ENCODE results near the gene TUBA4B.
"Not testable (repeated sequence)": the region's sequence is repeated elsewhere in the genome, so short reads cannot be mapped to it uniquely, and the experiment has no call there.

The TUBA4B gene

DNA sequence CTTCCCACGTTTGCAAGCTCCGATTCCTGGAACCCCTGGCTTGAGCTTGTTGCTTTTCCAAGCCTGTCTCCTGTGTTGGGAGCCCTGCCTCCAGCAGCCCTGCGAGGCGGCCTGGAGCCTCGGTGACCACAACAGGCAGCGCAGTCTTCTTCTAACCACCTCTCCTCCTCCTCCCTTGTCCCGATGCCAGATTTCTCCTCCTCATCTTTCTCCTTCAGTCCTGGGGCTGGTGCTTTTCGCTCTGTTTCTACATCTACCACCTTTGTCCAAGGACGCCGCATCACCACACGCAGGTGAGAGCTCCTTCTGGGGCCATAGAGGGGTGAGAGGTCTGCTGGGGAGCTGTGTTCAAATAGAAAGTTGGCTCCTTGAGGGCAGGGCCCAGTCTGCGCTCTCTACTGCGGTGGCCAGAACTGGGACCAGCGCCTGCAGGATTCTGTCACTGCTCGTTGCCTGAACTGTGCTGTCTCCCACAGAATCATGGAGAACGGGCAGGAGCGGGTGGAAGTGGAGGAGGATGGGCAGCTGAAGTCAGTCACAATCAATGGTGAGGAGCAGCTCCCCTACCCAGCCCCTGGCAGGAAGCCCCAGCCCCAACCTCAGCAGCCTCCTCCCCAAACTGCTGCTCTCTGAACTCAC lies 30.0 kb downstream of the TUBA4B start:
- TF ChIP-seq, protein P1, sequence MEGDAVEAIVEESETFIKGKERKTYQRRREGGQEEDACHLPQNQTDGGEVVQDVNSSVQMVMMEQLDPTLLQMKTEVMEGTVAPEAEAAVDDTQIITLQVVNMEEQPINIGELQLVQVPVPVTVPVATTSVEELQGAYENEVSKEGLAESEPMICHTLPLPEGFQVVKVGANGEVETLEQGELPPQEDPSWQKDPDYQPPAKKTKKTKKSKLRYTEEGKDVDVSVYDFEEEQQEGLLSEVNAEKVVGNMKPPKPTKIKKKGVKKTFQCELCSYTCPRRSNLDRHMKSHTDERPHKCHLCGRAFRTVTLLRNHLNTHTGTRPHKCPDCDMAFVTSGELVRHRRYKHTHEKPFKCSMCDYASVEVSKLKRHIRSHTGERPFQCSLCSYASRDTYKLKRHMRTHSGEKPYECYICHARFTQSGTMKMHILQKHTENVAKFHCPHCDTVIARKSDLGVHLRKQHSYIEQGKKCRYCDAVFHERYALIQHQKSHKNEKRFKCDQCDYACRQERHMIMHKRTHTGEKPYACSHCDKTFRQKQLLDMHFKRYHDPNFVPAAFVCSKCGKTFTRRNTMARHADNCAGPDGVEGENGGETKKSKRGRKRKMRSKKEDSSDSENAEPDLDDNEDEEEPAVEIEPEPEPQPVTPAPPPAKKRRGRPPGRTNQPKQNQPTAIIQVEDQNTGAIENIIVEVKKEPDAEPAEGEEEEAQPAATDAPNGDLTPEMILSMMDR (IDR thresholded peaks at IDR 0.05; ENCODE audit: control insufficient read depth, extremely low read depth, insufficient read depth): no peak
- DNase-seq (ENCODE audit: low read depth): no peak
- no peak overlapping the region for H3K4me3 ChIP-seq (ENCODE audit: low read depth, low read length)

DNA sequence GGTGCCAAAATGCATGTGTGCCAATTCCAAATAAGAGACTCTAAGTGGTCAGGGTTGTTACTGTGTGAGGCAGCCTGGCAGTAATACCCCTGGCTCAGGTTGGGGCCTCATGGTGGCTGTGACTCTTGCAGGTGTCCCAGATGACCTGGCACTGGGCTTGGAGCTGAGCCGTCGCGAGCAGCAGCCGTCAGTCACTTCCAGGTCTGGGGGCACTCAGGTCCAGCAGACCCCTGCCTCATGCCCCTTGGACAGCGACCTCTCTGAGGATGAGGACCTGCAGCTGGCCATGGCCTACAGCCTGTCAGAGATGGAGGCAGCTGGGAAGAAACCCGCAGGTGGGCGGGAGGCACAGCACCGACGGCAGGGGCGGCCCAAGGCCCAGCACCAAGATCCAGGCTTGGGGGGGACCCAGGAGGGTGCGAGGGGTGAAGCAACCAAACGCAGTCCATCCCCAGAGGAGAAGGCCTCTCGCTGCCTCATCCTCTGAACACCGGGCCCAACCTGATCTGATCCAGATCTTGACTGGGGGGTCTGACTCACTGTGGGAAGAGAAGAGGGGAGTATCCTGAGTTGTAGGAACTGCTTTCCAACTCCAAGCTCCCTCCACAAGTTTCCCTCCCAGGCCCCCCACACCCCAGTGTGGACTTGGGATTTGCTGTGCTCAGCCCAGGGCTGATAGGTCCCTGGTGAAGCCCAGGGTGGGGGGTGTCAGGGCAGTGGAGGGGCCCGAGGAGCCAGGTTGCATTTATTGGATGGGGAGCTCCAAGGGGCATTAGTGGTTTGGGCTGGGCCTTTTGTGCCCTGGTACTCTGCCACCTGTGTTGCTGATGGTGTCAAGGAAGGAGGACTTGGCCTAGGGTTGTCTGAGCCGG lies 31.7 kb downstream of the TUBA4B start:
- TF ChIP-seq, protein P1 (IDR thresholded peaks at IDR 0.05; ENCODE audit: control insufficient read depth, extremely low read depth, insufficient read depth): no peak
- no peak overlapping the region for H3K4me3 ChIP-seq (ENCODE audit: low read depth, low read length)
- no peak for DNase-seq (ENCODE audit: low read depth)

DNA sequence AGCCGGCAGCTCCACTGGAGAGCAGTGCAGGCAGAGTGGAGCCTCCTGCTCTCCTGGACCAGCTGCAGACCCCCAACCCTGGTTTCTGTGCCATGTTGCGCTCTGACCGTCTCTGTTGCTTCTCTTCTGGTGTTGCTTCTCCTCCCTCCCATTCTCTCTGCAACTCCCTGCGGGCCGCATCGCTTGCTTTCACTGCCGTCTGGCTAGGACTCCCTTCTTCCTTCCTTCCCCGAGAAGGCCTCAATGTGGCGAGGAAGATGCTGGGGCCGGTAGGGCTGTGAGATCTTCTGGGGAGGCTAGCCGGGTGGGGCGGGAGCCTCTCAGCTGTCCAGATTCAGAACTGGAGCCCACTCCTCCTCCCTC lies 32.3 kb downstream of the TUBA4B start:
- H3K4me3 ChIP-seq (ENCODE audit: low read depth, low read length): no peak overlapping the region
- no peak for DNase-seq (ENCODE audit: low read depth)
- TF ChIP-seq, protein P1 (IDR thresholded peaks at IDR 0.05; ENCODE audit: control insufficient read depth, extremely low read depth, insufficient read depth): no peak

DNA sequence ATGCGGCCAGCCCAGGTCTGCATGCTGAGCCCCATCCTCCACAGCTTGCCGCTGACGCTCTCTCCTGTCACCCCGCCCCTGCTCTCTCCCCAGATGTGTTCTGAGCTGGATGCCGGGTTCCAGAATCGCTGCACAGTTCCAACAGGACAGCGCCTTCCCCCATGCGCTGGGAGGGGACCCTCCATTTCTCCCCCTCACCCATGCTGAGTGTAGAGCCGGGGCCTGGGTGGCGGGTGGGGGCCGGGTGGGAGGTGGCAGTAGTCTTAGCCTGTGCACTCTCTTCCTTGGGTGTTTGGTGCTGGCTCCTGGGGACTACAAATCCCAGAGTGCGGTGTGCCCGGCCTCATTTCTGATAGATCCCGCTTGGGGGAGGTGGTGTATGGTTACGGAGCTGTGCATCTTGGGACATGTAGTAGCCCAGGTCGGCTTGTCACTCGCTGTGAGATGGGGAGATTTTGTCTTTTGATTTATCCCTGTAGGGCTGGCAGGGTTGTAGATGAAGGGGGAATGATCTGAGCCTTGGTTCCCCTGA lies 32.9 kb downstream of the TUBA4B start:
- DNase-seq (ENCODE audit: low read depth): no peak
- H3K4me3 ChIP-seq (ENCODE audit: low read depth, low read length): no peak overlapping the region
- TF ChIP-seq, protein P1 (IDR thresholded peaks at IDR 0.05; ENCODE audit: control insufficient read depth, extremely low read depth, insufficient read depth): no peak

DNA sequence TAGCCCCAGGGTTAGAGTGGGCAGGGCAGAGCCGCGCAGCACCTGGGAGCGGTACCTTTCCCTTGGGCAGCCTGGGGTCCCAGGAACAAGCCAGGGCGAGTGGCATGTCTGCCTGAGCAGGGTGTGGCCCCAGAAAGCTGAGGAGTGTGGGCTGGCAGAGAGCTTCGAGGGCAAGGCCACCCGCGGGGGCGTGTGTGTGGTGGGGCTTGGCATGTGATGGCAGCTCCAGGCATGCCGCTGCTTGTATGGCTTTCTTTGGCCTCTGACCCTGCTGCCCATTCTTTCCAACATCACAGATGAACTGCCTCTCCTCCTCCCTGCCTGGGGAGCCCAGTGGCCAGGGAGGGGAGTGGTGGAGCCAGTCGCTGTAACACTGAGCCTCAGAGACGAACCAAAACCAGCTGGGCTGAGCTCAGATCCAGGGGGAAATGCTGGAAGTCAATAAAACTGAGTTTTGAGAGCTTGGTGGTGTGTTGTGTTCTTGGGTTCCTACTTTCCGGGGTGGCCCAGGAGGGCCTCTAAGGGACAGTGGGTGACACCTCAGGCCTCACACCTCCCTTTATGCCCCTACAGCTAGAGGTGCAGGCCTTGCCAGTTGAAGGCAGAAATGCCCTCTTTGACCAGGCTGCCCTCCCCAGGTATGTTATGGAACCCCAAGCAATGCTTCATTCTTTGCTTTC lies 33.5 kb downstream of the TUBA4B start:
- no peak overlapping the region for H3K4me3 ChIP-seq (ENCODE audit: low read depth, low read length)
- TF ChIP-seq, protein P1 (IDR thresholded peaks at IDR 0.05; ENCODE audit: control insufficient read depth, extremely low read depth, insufficient read depth): no peak
- DNase-seq (ENCODE audit: low read depth): no peak

DNA sequence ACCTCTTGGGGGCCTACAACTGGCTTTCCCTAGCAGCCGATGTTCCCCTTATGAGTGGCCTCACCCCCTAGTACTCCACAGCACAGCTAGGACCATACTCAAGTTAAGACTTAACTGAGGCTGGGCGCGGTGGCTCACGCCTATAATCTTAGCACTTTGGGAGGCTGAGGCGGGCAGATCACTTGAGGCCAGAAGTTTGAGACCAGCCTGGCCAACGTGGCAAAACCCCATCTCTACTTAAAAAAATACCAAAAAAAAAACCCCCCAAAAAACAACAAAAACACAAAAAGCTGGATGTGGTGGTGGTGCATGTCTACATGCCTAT lies 34.0 kb downstream of the TUBA4B start:
- H3K4me3 ChIP-seq (ENCODE audit: low read depth, low read length); DNase-seq (ENCODE audit: low read depth): not testable (repeated sequence)

DNA sequence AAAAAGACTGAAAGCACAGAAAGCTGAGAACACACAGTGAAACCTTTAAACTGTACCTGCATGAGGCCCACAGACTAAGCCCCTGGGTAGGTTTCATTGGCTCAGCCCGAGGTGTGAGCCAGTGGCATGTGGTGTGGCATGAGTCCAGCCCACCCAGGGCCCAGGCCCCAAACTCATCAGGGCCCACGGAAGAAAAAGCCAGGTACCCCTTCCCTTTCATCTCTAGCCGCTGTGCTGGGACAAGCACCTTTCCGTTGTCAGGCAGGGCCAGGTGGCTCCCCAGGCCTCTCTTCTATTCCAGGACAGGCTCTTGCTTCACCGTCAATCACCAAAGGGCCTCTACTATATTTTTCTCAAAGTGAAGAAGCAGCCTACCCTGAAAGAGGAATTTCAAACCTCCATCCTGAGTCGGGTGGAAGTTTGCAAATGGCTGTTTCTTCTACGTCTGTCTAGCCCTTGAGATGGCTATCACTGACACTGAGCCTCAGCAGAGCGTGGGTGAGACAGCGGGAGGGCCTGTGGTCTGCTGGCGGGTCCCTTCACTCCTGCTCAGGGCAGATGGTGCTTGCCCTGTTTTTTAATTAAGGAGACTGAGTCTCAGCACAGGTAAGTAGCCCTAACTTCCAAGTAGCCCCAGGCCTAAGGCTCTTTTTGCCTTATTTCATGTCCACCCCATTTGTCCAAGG lies 34.7 kb downstream of the TUBA4B start:
- TF ChIP-seq, protein P1 (IDR thresholded peaks at IDR 0.05; ENCODE audit: control insufficient read depth, extremely low read depth, insufficient read depth): no peak
- no peak overlapping the region for H3K4me3 ChIP-seq (ENCODE audit: low read depth, low read length)
- no peak for DNase-seq (ENCODE audit: low read depth)
